H1 (cell line): ENCODE data around the gene CELF2. TPM values are rescaled to one million over a fixed set of nuclear protein-coding genes. Genes with fewer than 3 reads are reported as not detected.

Source experiments
- CTCF ChIA-PET: fragments of 300-600 bp; sonication (Branson Sonifier 250); formaldehyde crosslinking; loops from one replicate; lab custom pipeline; 2021; ENCODE audit not compliant: partially characterized antibody; lab: Charles Lee
- POLR2A ChIA-PET: fragments of 300-600 bp; sonication (Branson Sonifier 250); formaldehyde crosslinking; loops from one replicate; lab custom pipeline; 2021; ENCODE audit warnings: inconsistent platforms; ENCODE audit not compliant: partially characterized antibody; lab: Charles Lee
- DNase-seq, 2 experiments: peaks; one replicate each; pipeline versions ENCODE4 v3.0.0 to v3.0.0-alpha.2; 2010 to 2022; ENCODE audit warnings: low spot score in 2 of 2, low read depth in 1 of 2, mixed read lengths in 1 of 2
- FAIRE-seq: peaks from 2 replicates; lab custom pipeline; 2011; peaks lifted over from hg19 to GRCh38; lab: Jason Lieb, UNC
- H2AFZ ChIP-seq: 2 replicates; pipeline ENCODE4 v1.8.1; 2012; ENCODE audit warnings: low read length, inconsistent platforms
- H2AK5ac ChIP-seq: 2 replicates; pipeline ENCODE4 v1.6.1; 2013; ENCODE audit warnings: low read depth, low read length
- H2BK120ac ChIP-seq: replicated peaks from 2 replicates; pipeline ENCODE3; 2013; ENCODE audit warnings: low read depth, low read length, inconsistent platforms
- H2BK12ac ChIP-seq: 2 replicates; pipeline ENCODE4 v1.6.1; 2013; ENCODE audit warnings: low read depth, low read length
- H2BK15ac ChIP-seq: 2 replicates; pipeline ENCODE4 v1.6.1; 2013; ENCODE audit warnings: low read length
- H2BK20ac ChIP-seq: 2 replicates; pipeline ENCODE4 v1.6.1; 2013; ENCODE audit warnings: low read length
- H2BK5ac ChIP-seq: 2 replicates; pipeline ENCODE4 v1.6.1; 2013; ENCODE audit warnings: low read depth, low read length
- H3K14ac ChIP-seq: 2 replicates; pipeline ENCODE4 v1.6.1; 2013; ENCODE audit warnings: inconsistent platforms; ENCODE audit not compliant: insufficient read length
- H3K18ac ChIP-seq: 2 replicates; pipeline ENCODE4 v1.6.1; 2013; ENCODE audit warnings: low read length; ENCODE audit errors: extremely low read depth
- H3K23ac ChIP-seq: 2 replicates; pipeline ENCODE4 v1.6.1; 2013; ENCODE audit warnings: inconsistent platforms; ENCODE audit not compliant: insufficient read length
- H3K23me2 ChIP-seq: 2 replicates; pipeline ENCODE4 v1.6.1; 2013; ENCODE audit warnings: low read depth, low read length
- H3K27ac ChIP-seq: 2 replicates; pipeline ENCODE4 v1.6.1; 2011; ENCODE audit warnings: low read depth, low read length, inconsistent platforms
- H3K27me3 ChIP-seq, 4 experiments: replicated peaks in 1 of 4; 1 replicate in 1 of 4; 2 replicates in 3 of 4; pipeline versions ENCODE4 v1.6.1 to v1.8.1; 2011 to 2013; ENCODE audit warnings: low read length in 3 of 4, mild to moderate bottlenecking in 3 of 4, inconsistent platforms in 2 of 4, mixed read lengths in 2 of 4, moderate library complexity in 1 of 4; ENCODE audit not compliant: control insufficient read depth in 3 of 4, insufficient read depth in 3 of 4; ENCODE audit errors: extremely low read depth in 1 of 4
- H3K36me3 ChIP-seq, 4 experiments: 2 replicates each; pipeline versions ENCODE4 v1.6.1 to v1.8.1; 2011 to 2013; ENCODE audit warnings: mild to moderate bottlenecking in 4 of 4, low read length in 3 of 4, moderate library complexity in 2 of 4, control low read depth in 1 of 4, inconsistent platforms in 1 of 4; ENCODE audit not compliant: insufficient read depth in 4 of 4, control insufficient read depth in 2 of 4
- H3K4ac ChIP-seq: replicated peaks from 2 replicates; pipeline ENCODE3; 2013; ENCODE audit warnings: low read length, low read depth, mixed read lengths, inconsistent platforms; ENCODE audit not compliant: insufficient read length
- H3K4me1 ChIP-seq, 4 experiments: replicated peaks in 1 of 4; 1 replicate in 1 of 4; 2 replicates in 3 of 4; pipeline versions ENCODE4 v1.6.1 to v1.8.1; 2011 to 2013; ENCODE audit warnings: low read length in 3 of 4, inconsistent platforms in 2 of 4, mixed read lengths in 1 of 4; ENCODE audit not compliant: insufficient read depth in 4 of 4, control insufficient read depth in 3 of 4
- H3K4me2 ChIP-seq, 2 experiments: 2 replicates each; pipeline versions ENCODE4 v1.6.1 to v1.8.1; 2011 to 2013; ENCODE audit warnings: low read depth in 2 of 2, low read length in 2 of 2, control low read depth in 1 of 2, inconsistent platforms in 1 of 2, mild to moderate bottlenecking in 1 of 2; ENCODE audit not compliant: insufficient read depth in 1 of 2
- H3K4me3 ChIP-seq, 4 experiments: fragments of 200-600, 300-600 bp in 1 of 4; sonication (generic), shearing (Covaris generic), sonication (Bioruptor Twin) in 1 of 4; 2 replicates each; pipeline versions ENCODE4 v1.5.1 to v1.8.1; 2011 to 2016; ENCODE audit warnings: low read length in 4 of 4, low read depth in 3 of 4, control low read depth in 2 of 4, inconsistent platforms in 2 of 4, mild to moderate bottlenecking in 2 of 4, mixed read lengths in 1 of 4, moderate library complexity in 1 of 4; ENCODE audit not compliant: insufficient read depth in 2 of 4; ENCODE audit errors: extremely low read depth in 1 of 4
- H3K56ac ChIP-seq: replicated peaks from 2 replicates; pipeline ENCODE3; 2013; ENCODE audit warnings: low read depth, mild to moderate bottlenecking, mixed read lengths, low read length, inconsistent platforms; ENCODE audit not compliant: insufficient read length
- H3K79me1 ChIP-seq: 2 replicates; pipeline ENCODE4 v1.6.1; 2013; ENCODE audit warnings: low read depth, low read length, control low read depth
- H3K79me2 ChIP-seq, 2 experiments: 2 replicates each; pipeline versions ENCODE4 v1.6.1 to v1.8.1; 2012 to 2013; ENCODE audit warnings: low read length in 2 of 2, mild to moderate bottlenecking in 2 of 2, inconsistent platforms in 1 of 2; ENCODE audit not compliant: insufficient read depth in 2 of 2, control insufficient read depth in 1 of 2
- H3K9ac ChIP-seq, 4 experiments: replicated peaks in 1 of 4; 1 replicate in 1 of 4; 2 replicates in 3 of 4; pipeline versions ENCODE4 v1.6.1 to v1.8.1; 2011 to 2013; ENCODE audit warnings: low read depth in 3 of 4, low read length in 3 of 4, control low read depth in 2 of 4, mild to moderate bottlenecking in 2 of 4, moderate library complexity in 2 of 4, inconsistent platforms in 1 of 4; ENCODE audit errors: extremely low read depth in 1 of 4
- H3K9me3 ChIP-seq, 2 experiments: 2 replicates each; pipeline versions ENCODE4 v1.6.1 to v1.8.1; 2012 to 2013; ENCODE audit warnings: mild to moderate bottlenecking in 2 of 2, moderate library complexity in 2 of 2, control low read depth in 1 of 2, inconsistent platforms in 1 of 2, low read depth in 1 of 2, low read length in 1 of 2, mixed read lengths in 1 of 2; ENCODE audit not compliant: insufficient read depth in 2 of 2
- H4K20me1 ChIP-seq, 2 experiments: replicated peaks in 1 of 2; 2 replicates each; pipeline versions ENCODE3 to v1.8.1; 2011 to 2013; ENCODE audit warnings: inconsistent platforms in 2 of 2, low read length in 2 of 2, mild to moderate bottlenecking in 1 of 2; ENCODE audit not compliant: insufficient read depth in 2 of 2, control insufficient read depth in 1 of 2
- H4K5ac ChIP-seq: 2 replicates; pipeline ENCODE4 v1.6.1; 2013; ENCODE audit warnings: low read length, low read depth, mixed read lengths, inconsistent platforms; ENCODE audit not compliant: insufficient read length
- H4K8ac ChIP-seq: 2 replicates; pipeline ENCODE4 v1.8.0; 2013; ENCODE audit warnings: mild to moderate bottlenecking, moderate library complexity, low read length, inconsistent platforms; ENCODE audit not compliant: insufficient read depth; ENCODE audit errors: extremely low read depth
- H4K91ac ChIP-seq: replicated peaks from 2 replicates; pipeline ENCODE3; 2013; ENCODE audit warnings: low read length, mixed read lengths, inconsistent platforms; ENCODE audit not compliant: insufficient read length
- SAP30 ChIP-seq: fragments of 300-600 bp; sonication (generic); IDR thresholded peaks from 2 replicates; pipeline ENCODE4 v1.7.1; 2012; ENCODE audit warnings: low read length, moderate library complexity, mild to moderate bottlenecking, inconsistent platforms; ENCODE audit not compliant: insufficient read depth, insufficient replicate concordance
- polyA plus RNA-seq, 7 experiments: library from polyadenylated mRNA; depleted of rRNA in 3 of 7; stranded (reverse) in 5 of 7; unstranded in 2 of 7; fragments of >200 nt in 5 of 7; fragments of 200-250 nt in 2 of 7; gene quantifications; 1 replicate in 5 of 7; 2 replicates in 1 of 7; 4 replicates in 1 of 7; pipeline versions ENCODE4 v1.2.1 to v1.2.3, GENCODE V29; 2011 to 2013; ENCODE audit warnings: missing spikeins in 2 of 7, mixed read lengths in 2 of 7
- total RNA-seq: library from RNA; stranded (reverse); fragmentation: NEBNext Ultra II Directional; extraction: Animal tissue kit (Norgen Biotek cat#: 25700); gene quantifications from 2 replicates; pipeline ENCODE4 v1.2.1, GENCODE V29; 2021

The CELF2 gene
- total and polyA plus RNA-seq, 2 of the 8 experiments (the other 6 are each of a cell fraction or from before 2014, with no cell fraction given) = 18.3 to 22.7 TPM

DNA sequence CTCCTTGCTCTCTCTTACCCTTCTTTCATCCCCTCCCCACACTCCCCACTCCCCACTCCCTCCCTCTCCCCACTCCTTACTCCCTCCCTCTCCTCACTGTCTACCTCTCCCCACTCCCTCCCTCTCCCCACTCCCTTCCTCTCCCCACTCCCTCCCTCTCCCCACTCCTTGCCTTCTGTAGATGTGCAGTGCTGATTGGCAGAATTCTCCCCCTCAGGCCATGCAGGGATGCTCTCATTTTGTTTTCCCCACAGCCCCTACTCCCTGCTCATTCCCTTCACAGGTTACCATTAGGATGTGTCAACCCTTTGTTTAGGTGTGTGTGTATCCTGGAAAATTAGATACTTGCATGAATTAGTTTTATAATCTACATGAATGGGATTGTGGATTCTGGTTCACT, 90.3 kb downstream of the CELF2 start:
- FAIRE-seq (no peak), DNase-seq (no peak)
- Histone ChIP-seq H3K14ac (no peak overlapping the region), H3K23ac (no peak overlapping the region), H4K20me1 (no peaks in the 10 kb centered on the region), H3K79me1 (no peaks in the 10 kb centered on the region; the same call in none of the 2 replicates), H3K27ac (no peak overlapping the region), H3K18ac (no peak overlapping the region), H2BK5ac (no peak overlapping the region), H3K56ac (no peak overlapping the region), H2BK12ac (no peak overlapping the region), H3K23me2 (no peaks in the 10 kb centered on the region), H3K4me3 (no peak overlapping the region), H4K8ac (no peak overlapping the region), H3K36me3 (no peaks in the 10 kb centered on the region), H3K79me2 (peaks cover 0 to 2% of the 10 kb centered on the region in 2 experiments; a peak in 1 of 4 replicates), H4K5ac (no peak overlapping the region), H2BK15ac (no peak overlapping the region; the same call in 1 of the 2 replicates), H3K4ac (no peak overlapping the region), H4K91ac (no peak overlapping the region), H3K9ac (no peak overlapping the region), H3K9me3 (no peaks in the 10 kb centered on the region), H2BK120ac (no peak overlapping the region), H3K4me2 (no peak overlapping the region), H3K27me3 (no peaks in the 10 kb centered on the region), H3K4me1 (peaks cover 0 to 4% (median 2%) of the 10 kb centered on the region in 4 experiments; a peak in 2 of 7 replicates), H2AK5ac (no peak overlapping the region), H2BK20ac (no peak overlapping the region), H2AFZ (no peak overlapping the region)
- POLR2A ChIA-PET = no interaction called here
- CTCF ChIA-PET = interaction anchor here (1.6 to 3.2 kb wide), 2 partner anchors 11 to 162 kb away, joined by 3 to 20 read pairs; no protein-coding TSS in a partner anchor
- no peak for TF ChIP-seq SAP30
